ENCODE data around the gene CAT.

DNA sequence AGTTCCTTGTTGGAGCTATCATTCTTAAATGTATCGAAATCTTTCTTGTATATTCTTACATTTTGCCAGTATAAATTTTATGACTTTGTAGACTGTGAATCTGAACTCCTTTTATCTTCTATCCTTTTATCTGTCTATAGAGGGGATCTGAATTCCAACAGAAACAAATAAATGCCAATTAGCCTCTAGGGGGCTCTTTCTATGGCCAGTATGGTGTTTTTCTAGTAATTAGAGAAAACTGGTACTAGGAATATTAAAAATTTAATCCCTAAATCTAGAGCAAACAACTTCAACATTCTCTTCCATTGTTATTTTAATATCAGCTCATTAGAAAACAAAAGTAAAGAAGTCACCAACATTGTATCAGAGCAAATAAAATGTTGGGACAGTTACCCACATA lies 21.5 kb upstream of the CAT start:
- TF ChIP-seq TAF1 (IDR thresholded peaks at IDR 0.05; ENCODE audit: borderline replicate concordance, low read depth, low read length) (no peak), YY1 (IDR thresholded peaks at IDR 0.05; ENCODE audit: low read depth) (no peak), CTCF (IDR thresholded peaks at IDR 0.05) (peak; percentile 44), REST (IDR thresholded peaks at IDR 0.05; ENCODE audit: low read depth, low read length) (no peak), EP300 (IDR thresholded peaks at IDR 0.05; ENCODE audit: borderline replicate concordance in 1 of 2, low read depth in 1 of 2, low read length in 1 of 2) (no peak), EZH2phosphoT487 (IDR thresholded peaks at IDR 0.05; ENCODE audit: borderline replicate concordance, low read depth) (no peak), PBX3 (IDR thresholded peaks at IDR 0.05) (no peak), FOXM1 (IDR thresholded peaks at IDR 0.05; ENCODE audit: low read depth) (no peak), SIN3A (IDR thresholded peaks at IDR 0.05; ENCODE audit: borderline replicate concordance, low read depth, low read length) (no peak), ELF1 (IDR thresholded peaks at IDR 0.05) (no peak)
